Epithelial cell of proximal tubule (primary cell): Measurements from ENCODE around the gene EFR3B. TPM values are rescaled to one million over a fixed set of nuclear protein-coding genes. Genes with fewer than 3 reads are reported as not detected.

ENCODE experiments used
- DNase-seq: peaks from one replicate; pipeline ENCODE4 v3.0.0-alpha.2; 2011; ENCODE audit warnings: low read depth
- H3K4me3 ChIP-seq: 2 replicates; pipeline ENCODE4 v1.5.1; 2011; ENCODE audit warnings: low read depth, mild to moderate bottlenecking, low read length
- CTCF ChIP-seq: conservative IDR thresholded peaks from 2 replicates; pipeline ENCODE4 v1.5.1; 2012; ENCODE audit warnings: low read depth, mild to moderate bottlenecking, low read length
- total RNA-seq: library from RNA; depleted of rRNA; stranded (reverse); fragments of >200 nt; gene quantifications from 2 replicates; pipeline ENCODE4 v1.2.3, GENCODE V29; 2015

The EFR3B gene
- total RNA-seq, 1 donor from 2014 or later, result 2.6 TPM

- DNase-seq, result no peak
- no peak overlapping the region for H3K4me3 ChIP-seq
- no peak for TF ChIP-seq CTCF
These were observed 2.1 kb downstream of the EFR3B start for GRCh38 chr2:25044011-25044410.

GRCh38 chr2:25044990-25045389 lies 3.1 kb downstream of the EFR3B start:
- no peak for DNase-seq
- H3K4me3 ChIP-seq, result no peak overlapping the region
- TF ChIP-seq CTCF, result no peak

GRCh38 chr2:25049422-25049821 lies 7.5 kb downstream of the EFR3B start:
- no peak overlapping the region for H3K4me3 ChIP-seq
- no peak for TF ChIP-seq CTCF
- no peak for DNase-seq

DNA sequence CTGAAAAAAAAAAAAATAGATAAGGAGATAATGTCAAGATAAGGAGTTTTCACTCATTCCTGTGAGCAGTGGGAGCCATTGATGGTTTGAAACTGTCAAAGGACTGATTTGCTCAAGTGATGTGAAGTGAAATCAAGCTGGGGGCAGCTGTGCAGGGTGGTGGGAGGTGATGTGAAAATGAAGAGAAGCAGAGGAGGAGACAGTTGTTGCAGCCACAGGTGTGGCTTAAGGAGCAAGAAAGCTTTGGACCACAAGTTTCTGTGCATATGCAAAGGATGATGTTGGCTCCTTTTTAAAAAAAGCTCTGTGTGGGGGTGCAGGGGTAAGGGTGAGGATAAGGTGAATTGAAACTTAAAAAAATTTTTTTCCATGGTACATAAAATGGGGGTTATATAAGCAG lies 8.3 kb downstream of the EFR3B start:
- H3K4me3 ChIP-seq, result no peak overlapping the region
- DNase-seq, result no peak
- no peak for TF ChIP-seq CTCF

DNA sequence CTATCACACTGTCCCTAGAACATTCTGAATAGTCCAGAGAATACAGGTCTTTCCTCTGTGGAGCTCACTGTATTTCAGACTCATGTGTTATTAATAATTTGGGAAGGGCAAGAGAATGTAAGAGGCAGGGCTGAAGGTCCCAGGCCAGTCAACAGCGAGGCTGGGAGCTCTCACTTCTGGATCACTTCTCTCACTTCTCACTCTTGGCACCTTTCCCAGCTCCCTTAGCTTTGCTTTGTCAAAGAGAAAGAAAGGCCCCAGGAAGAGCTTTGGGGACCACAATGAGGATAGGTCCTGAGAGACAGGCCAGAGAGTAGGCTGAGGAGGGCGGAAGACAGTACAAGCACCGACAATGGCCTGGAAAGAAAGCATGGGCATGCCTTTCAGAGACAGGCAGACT lies 11.2 kb downstream of the EFR3B start:
- no peak for DNase-seq
- no peak overlapping the region for H3K4me3 ChIP-seq

GRCh38 chr2:25054720-25055119 lies 12.8 kb downstream of the EFR3B start:
- H3K4me3 ChIP-seq, result no peak overlapping the region
- DNase-seq, result no peak
- no peak for TF ChIP-seq CTCF

More for the DNA sequence above, 11.2 kb downstream of the EFR3B start:
- TF ChIP-seq CTCF, result no peak

DNA sequence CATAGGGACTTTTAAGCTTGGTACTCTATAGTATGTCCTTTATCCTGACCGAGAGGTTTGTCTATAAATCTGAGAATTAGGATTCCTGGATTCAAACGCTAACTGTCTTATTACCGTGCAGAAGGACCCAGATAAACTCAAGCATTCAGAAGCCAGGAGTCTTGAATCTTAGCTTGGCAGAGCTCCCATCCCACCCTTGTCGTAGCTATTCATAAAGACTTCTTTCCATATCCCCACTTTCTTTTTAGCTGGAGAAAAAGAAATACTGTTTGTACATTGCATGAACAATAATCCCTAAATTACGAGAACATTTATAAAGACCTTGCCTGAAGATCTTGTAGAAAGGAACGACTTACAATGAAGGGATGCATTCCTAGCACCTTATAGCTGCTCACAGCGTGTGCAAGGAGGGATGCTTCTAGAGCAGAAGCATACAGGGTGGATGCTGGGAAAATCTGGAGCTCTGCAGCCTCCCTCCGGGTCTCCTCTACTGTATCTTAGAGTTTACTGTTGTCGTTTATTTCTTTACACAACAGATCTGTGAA lies 13.6 kb downstream of the EFR3B start:
- TF ChIP-seq CTCF, result no peak
- DNase-seq, result no peak

More for the DNA sequence above, 13.6 kb downstream of the EFR3B start:
- no peak overlapping the region for H3K4me3 ChIP-seq
